Mesodermal cell (in vitro differentiated cells): ENCODE measurements around the gene OR2A1.
"Not testable (repeated sequence)": the region's sequence is repeated elsewhere in the genome, so short reads cannot be mapped to it uniquely, and the experiment has no call there.

Experiments used
- H3K27ac ChIP-seq: 2 replicates; pipeline ENCODE4 v1.7.0; 2013; ENCODE audit warnings: mild to moderate bottlenecking, low read depth, low read length, moderate library complexity; ENCODE audit not compliant: severe bottlenecking
- H3K36me3 ChIP-seq: 2 replicates; pipeline ENCODE4 v1.7.1; 2013; ENCODE audit warnings: mild to moderate bottlenecking, low read length, moderate library complexity; ENCODE audit not compliant: control insufficient read depth, insufficient read depth
- H3K4me1 ChIP-seq: one replicate; pipeline ENCODE4 v1.7.1; 2013; ENCODE audit warnings: mild to moderate bottlenecking, low read length; ENCODE audit not compliant: insufficient read depth, control insufficient read depth, poor library complexity, severe bottlenecking
- H3K4me3 ChIP-seq: 2 replicates; pipeline ENCODE4 v1.7.0; 2013; ENCODE audit warnings: low read length, control low read depth, mild to moderate bottlenecking; ENCODE audit not compliant: insufficient read depth, poor library complexity, severe bottlenecking; ENCODE audit errors: extremely low read depth
- H3K9me3 ChIP-seq: 2 replicates; pipeline ENCODE4 v1.7.1; 2013; ENCODE audit warnings: mild to moderate bottlenecking, low read length, moderate library complexity; ENCODE audit not compliant: control insufficient read depth
- WGBS, 2 experiments: methylation state at CpG; one replicate each; pipeline ENCODE4 v1.1.5; 2013; ENCODE audit warnings: missing lambda C conversion rate in 2 of 2; ENCODE audit not compliant: insufficient coverage in 2 of 2; 5-methylcytosine and 5-hydroxymethylcytosine counted together

OR2A1 gene

DNA sequence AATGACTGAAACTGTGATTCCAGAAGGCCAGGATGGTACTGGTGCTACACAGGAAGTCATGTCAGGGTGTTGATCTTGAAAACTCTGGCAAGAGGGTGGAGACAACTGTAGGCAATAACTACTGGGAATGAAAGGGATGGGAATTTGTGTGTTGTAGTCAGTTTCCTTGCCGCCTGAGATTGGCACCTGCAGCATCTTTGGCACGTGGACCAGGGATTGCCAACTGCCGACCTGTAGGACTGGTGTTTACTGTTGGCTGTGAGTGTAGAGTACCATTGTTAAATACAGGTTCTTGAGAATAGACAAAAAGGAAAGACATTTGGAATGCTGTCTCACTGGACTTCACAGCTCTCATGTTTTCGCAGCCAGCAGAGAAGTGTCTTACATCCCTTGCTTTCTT lies 11.1 kb downstream of the OR2A1 start:
- H3K9me3 ChIP-seq, H3K27ac ChIP-seq, H3K4me3 ChIP-seq, H3K4me1 ChIP-seq, H3K36me3 ChIP-seq: not testable (repeated sequence)
- WGBS, 2 experiments = no CpG with 5 or more reads among the region's 4 CpGs

DNA sequence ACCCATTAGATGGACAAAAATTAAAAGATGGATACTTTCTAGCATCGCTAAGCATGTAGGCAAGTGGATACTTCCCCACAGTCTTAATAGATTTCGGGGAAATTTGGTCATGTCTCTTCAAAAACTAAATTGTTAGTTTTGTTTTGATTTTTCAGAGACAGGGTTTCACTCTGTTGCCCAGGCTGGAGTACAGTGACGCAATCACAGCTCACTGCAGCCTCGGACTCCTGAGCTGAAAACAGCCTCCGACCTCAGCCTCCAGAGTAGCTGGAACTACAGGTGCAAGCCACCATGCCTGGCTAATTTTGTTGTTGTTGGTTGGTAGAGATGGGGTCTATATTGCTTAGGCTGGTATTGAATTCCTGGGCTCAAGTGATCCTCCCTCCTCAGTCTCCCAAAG lies 13.6 kb downstream of the OR2A1 start:
- 59% methylated on average over 2 of the region's 5 CpGs; no CpG with 5 or more reads in 1 of the 2 experiments for WGBS, 2 experiments
- not testable (repeated sequence) for H3K27ac ChIP-seq, H3K36me3 ChIP-seq, H3K9me3 ChIP-seq, H3K4me3 ChIP-seq, H3K4me1 ChIP-seq

GRCh38 chr7:144330044-144330443 lies 17.8 kb downstream of the OR2A1 start:
- H3K9me3 ChIP-seq, H3K4me3 ChIP-seq, H3K36me3 ChIP-seq, H3K4me1 ChIP-seq, H3K27ac ChIP-seq: not testable (repeated sequence)

DNA sequence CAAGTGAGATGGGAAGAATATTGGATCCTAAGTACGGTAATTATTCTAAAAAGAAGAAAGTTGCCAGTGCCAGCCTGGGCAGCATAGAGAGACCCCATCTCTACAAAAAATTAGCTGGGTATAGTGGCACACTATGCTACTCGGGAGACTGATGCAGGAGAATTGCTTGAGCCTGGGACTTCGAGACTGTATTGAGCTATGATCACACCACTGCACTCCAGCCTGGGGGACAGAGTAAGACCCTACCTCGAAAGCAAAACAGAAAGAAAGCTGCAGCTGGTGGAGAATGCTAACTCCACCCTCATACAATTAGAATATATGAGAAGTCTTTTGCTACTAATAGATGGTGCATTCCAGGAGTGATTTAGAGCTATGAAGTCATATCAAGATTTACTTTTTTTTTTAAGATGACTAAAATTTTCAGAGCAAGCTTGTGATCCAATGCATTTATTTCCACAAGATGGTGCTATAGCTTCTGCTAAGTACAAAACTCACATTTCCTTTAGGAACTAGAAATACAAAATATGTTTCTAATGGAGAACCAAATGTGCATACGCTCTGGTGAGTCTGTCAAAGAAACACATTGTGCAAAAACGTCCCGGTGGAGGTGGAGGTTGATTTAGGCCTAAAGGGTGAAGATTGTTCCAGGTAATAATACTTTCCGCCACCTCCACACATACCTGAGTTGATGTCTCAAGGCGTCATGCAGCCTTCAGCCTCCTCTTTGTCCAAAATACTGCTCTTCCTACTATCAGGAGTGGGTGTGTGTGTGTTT lies 19.2 kb downstream of the OR2A1 start:
- H3K4me3 ChIP-seq, H3K36me3 ChIP-seq, H3K9me3 ChIP-seq, H3K27ac ChIP-seq, H3K4me1 ChIP-seq: not testable (repeated sequence)
- WGBS, 2 experiments = no CpG with 5 or more reads among the region's 9 CpGs

DNA sequence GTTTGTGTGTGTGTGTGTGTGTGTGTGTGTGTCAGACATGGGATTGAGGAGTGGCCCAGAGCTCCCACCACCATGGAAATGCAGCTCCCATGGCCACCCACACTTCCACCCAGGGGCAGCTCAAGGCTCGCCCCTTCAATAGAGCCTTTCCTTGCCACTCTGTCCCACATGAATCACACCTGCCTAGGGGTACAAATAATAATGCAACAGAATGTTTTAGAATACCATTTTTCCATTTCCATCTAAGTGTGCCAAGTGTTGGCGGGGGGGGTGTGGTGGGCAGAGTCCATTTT lies 19.7 kb downstream of the OR2A1 start:
- not testable (repeated sequence) for H3K4me1 ChIP-seq, H3K4me3 ChIP-seq, H3K27ac ChIP-seq, H3K9me3 ChIP-seq, H3K36me3 ChIP-seq
- WGBS, 2 experiments = no CpG with 5 or more reads among the region's 2 CpGs

DNA sequence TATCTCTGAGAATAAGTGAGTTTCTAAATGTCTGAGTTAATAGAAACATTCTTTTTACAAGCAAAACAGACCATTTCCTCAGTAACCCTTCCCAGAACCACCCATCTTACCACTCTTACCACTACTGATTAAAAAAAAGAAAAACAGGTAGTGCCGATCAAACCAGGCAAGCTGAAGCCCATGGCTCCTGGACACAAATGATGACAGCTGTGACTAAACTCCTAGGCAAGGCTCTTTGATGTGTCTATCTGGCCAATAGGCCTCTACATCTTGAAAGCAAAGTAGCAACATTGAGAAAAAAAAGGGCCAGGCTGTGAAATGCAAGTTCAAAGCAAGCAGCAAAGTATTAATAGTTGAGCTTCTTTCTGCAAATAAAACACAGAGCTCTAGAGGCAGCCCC lies 36.4 kb downstream of the OR2A1 start:
- not testable (repeated sequence) for H3K4me3 ChIP-seq, H3K4me1 ChIP-seq, H3K9me3 ChIP-seq, H3K36me3 ChIP-seq, H3K27ac ChIP-seq
- WGBS, 2 experiments = no CpG with 5 or more reads among the region's 1 CpG

- H3K9me3 ChIP-seq, H3K36me3 ChIP-seq, H3K4me3 ChIP-seq, H3K4me1 ChIP-seq, H3K27ac ChIP-seq: not testable (repeated sequence)
- 80 to 100% methylated on average over 1 of the region's 3 CpGs for WGBS, 2 experiments
Measured at GRCh38 chr7:144351667-144352066, 39.4 kb downstream of the OR2A1 start.

DNA sequence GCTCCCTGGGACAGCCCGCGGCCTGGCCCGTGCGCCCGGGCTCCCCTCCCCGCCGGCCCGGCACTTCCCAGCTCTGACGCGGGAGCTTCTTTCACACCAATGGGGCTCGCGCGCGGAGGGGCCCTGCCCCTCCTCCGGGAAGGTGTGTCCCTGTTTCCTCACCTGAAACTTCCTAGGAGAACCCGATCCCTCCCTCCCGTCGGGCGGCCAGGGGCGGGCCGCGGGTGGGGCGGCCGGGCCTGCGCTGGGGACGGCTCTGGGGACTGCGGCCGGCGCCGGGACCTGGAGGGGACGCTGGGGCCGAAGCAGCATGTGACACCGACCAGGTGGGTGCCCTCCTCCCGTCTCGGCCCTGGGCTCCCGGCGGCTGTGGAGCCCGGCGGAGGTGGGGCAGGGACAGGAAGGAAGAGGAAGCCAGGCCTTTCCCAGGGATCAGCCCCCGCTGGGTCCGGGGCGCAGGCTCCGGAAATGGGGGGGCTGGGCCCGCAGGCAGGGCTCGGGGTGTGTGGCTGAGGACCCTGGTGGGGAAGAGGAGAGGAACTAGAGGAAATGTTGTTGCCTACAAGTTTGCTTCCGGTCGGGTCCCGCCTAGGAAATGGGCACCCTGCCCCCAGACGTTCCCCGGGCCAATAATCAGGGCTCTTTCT lies 43.1 kb downstream of the OR2A1 start, which contains the start of gene ARHGEF5:
TSS of gene ARHGEF5 (plus strand) at position 227 of the 647 bp plus-strand sequence. CDS start 7,268 bp downstream, outside the sequence.
- no CpG with 5 or more reads among the region's 50 CpGs for WGBS, 2 experiments
- H3K9me3 ChIP-seq, H3K4me1 ChIP-seq, H3K27ac ChIP-seq, H3K36me3 ChIP-seq: not testable (repeated sequence)
- H3K4me3 ChIP-seq = peak within 1 kb of the TSS; percentile 2

GRCh38 chr7:144356185-144356584 lies 44.0 kb downstream of the OR2A1 start:
- no CpG with 5 or more reads among the region's 6 CpGs for WGBS, 2 experiments

GRCh38 chr7:144356860-144357259 lies 44.6 kb downstream of the OR2A1 start:
- H3K9me3 ChIP-seq, H3K4me3 ChIP-seq, H3K27ac ChIP-seq, H3K4me1 ChIP-seq, H3K36me3 ChIP-seq: not testable (repeated sequence)
- no CpG with 5 or more reads among the region's 11 CpGs for WGBS, 2 experiments

More at GRCh38 chr7:144356185-144356584, 44.0 kb downstream of the OR2A1 start:
- H3K27ac ChIP-seq, H3K9me3 ChIP-seq, H3K4me3 ChIP-seq, H3K4me1 ChIP-seq, H3K36me3 ChIP-seq: not testable (repeated sequence)

DNA sequence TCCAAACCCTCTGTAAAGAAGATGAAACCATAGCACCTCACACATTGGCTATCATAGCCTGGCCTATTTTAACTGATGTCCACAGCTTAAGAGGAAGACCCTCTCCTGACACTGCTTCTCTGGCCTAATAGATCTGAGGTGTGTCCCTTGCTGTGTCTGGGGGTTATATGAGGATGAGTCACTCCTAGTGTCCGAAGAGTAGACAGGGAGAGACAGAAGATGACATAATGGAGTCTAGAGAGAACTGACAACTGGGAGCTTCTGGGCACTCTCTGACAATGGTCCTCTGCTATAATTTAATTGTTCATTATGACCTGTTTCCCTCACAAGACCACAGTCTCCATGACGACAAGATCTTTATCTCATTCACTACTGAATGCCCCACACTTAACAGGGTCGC lies 49.8 kb downstream of the OR2A1 start:
- not testable (repeated sequence) for H3K4me3 ChIP-seq, H3K4me1 ChIP-seq, H3K27ac ChIP-seq, H3K36me3 ChIP-seq, H3K9me3 ChIP-seq
- no CpG with 5 or more reads among the region's 3 CpGs for WGBS, 2 experiments
